CD14-positive monocyte (primary cell): ENCODE measurements around the gene AOPEP. TPM values are rescaled to one million over a fixed set of nuclear protein-coding genes. Genes with fewer than 3 reads are reported as not detected.

ENCODE experiments used
- DNase-seq, 3 donors: peaks; one replicate each; pipeline ENCODE4 v3.0.0-alpha.2; 2011 to 2022
- H2AFZ ChIP-seq: 2 replicates; pipeline ENCODE4 v1.6.0; 2012; ENCODE audit warnings: mild to moderate bottlenecking, low read depth, low read length, inconsistent platforms; ENCODE audit not compliant: insufficient read depth, poor library complexity, severe bottlenecking
- H3K27ac ChIP-seq, 2 donors: 1 replicate in 1 of 2; 2 replicates in 1 of 2; pipeline ENCODE4 v1.5.1; 2012 to 2013; ENCODE audit warnings: low read length in 2 of 2, control low read depth in 1 of 2, inconsistent platforms in 1 of 2, low read depth in 1 of 2, mild to moderate bottlenecking in 1 of 2
- H3K27me3 ChIP-seq, 2 donors: one replicate each; pipeline versions ENCODE4 v1.6.0 to v1.6.1; 2011 to 2013; ENCODE audit warnings: low read length in 2 of 2; ENCODE audit not compliant: control insufficient read depth in 2 of 2, insufficient read depth in 2 of 2
- H3K36me3 ChIP-seq, 2 donors: replicated peaks in 1 of 2; 1 replicate in 1 of 2; 2 replicates in 1 of 2; pipeline versions ENCODE4 v1.5.1 to v1.6.1; 2012 to 2013; ENCODE audit warnings: low read length in 2 of 2, control low read depth in 1 of 2, inconsistent platforms in 1 of 2, mild to moderate bottlenecking in 1 of 2; ENCODE audit not compliant: insufficient read depth in 2 of 2, control insufficient read depth in 1 of 2
- H3K4me1 ChIP-seq, 2 donors: 1 replicate in 1 of 2; 2 replicates in 1 of 2; pipeline versions ENCODE4 v1.5.1 to v1.6.1; 2012 to 2013; ENCODE audit warnings: low read length in 2 of 2, control low read depth in 1 of 2, inconsistent platforms in 1 of 2, mild to moderate bottlenecking in 1 of 2, moderate library complexity in 1 of 2; ENCODE audit not compliant: insufficient read depth in 2 of 2, control insufficient read depth in 1 of 2
- H3K4me2 ChIP-seq: replicated peaks from 2 replicates; pipeline ENCODE3; 2012; ENCODE audit warnings: low read length, moderate library complexity, mild to moderate bottlenecking; ENCODE audit not compliant: poor library complexity, severe bottlenecking; ENCODE audit errors: extremely low read depth
- H3K4me3 ChIP-seq, 3 experiments: fragments of 200-600 bp in 1 of 3; sonication (generic) in 1 of 3; replicated peaks in 1 of 3; 1 replicate in 2 of 3; 2 replicates in 1 of 3; pipeline ENCODE4 v1.5.1; 2011 to 2013; ENCODE audit warnings: low read length in 3 of 3, mild to moderate bottlenecking in 3 of 3, control low read depth in 2 of 3, low read depth in 2 of 3, inconsistent platforms in 1 of 3, moderate library complexity in 1 of 3
- H3K79me2 ChIP-seq: 2 replicates; pipeline ENCODE4 v1.6.0; 2012; ENCODE audit warnings: mild to moderate bottlenecking, control low read depth, inconsistent platforms, low read length, moderate library complexity; ENCODE audit not compliant: insufficient read depth
- H3K9ac ChIP-seq: 2 replicates; pipeline ENCODE4 v1.6.0; 2017; ENCODE audit warnings: low read length, mild to moderate bottlenecking; ENCODE audit not compliant: insufficient read depth, poor library complexity, severe bottlenecking
- H3K9me3 ChIP-seq, 2 donors: replicated peaks in 1 of 2; 1 replicate in 1 of 2; 2 replicates in 1 of 2; pipeline versions ENCODE4 v1.5.1 to v1.6.1; 2012 to 2013; ENCODE audit warnings: low read length in 2 of 2, control low read depth in 1 of 2; ENCODE audit not compliant: control insufficient read depth in 1 of 2, insufficient read depth in 1 of 2
- H4K20me1 ChIP-seq: 2 replicates; pipeline ENCODE4 v1.6.0; 2012; ENCODE audit warnings: mild to moderate bottlenecking, low read length, control low read depth, moderate library complexity; ENCODE audit not compliant: insufficient read depth
- H3K27ac Mint-ChIP-seq, 7 donors: one replicate each; pipeline ENCODE4 v1.8.0; 2020; ENCODE audit warnings: mild to moderate bottlenecking in 7 of 7, mixed read lengths in 7 of 7, moderate library complexity in 6 of 7, inconsistent platforms in 2 of 7
- H3K27me3 Mint-ChIP-seq, 3 donors: one replicate each; pipeline ENCODE4 v1.8.0; 2021 to 2022; ENCODE audit warnings: low read depth in 3 of 3, mild to moderate bottlenecking in 3 of 3, mixed read lengths in 3 of 3, moderate library complexity in 3 of 3, inconsistent platforms in 1 of 3
- H3K36me3 Mint-ChIP-seq, 2 donors: one replicate each; pipeline ENCODE4 v1.8.0; 2020; ENCODE audit warnings: mixed read lengths in 2 of 2, inconsistent platforms in 1 of 2, mild to moderate bottlenecking in 1 of 2
- H3K4me1 Mint-ChIP-seq: one replicate; pipeline ENCODE4 v1.8.0; 2020; ENCODE audit warnings: mild to moderate bottlenecking, mixed read lengths
- H3K4me3 Mint-ChIP-seq, 2 donors: one replicate each; pipeline ENCODE4 v1.8.0; 2020; ENCODE audit warnings: mild to moderate bottlenecking in 2 of 2, mixed read lengths in 2 of 2, moderate library complexity in 1 of 2
- H3K9me3 Mint-ChIP-seq, 7 donors: one replicate each; pipeline ENCODE4 v1.8.0; 2020 to 2022; ENCODE audit warnings: mixed read lengths in 7 of 7, mild to moderate bottlenecking in 6 of 7, moderate library complexity in 6 of 7, inconsistent platforms in 2 of 7
- WGBS: methylation state at CpG from one replicate; pipeline ENCODE4 v1.1.5; 2013; ENCODE audit warnings: missing lambda C conversion rate; ENCODE audit not compliant: insufficient coverage; 5-methylcytosine and 5-hydroxymethylcytosine counted together
- intact Hi-C, 2 donors: fragments of 100-400 bp; cut with micrococcal nuclease; formaldehyde crosslinking; loops; one replicate each; pipeline versions ENCODE4 v1.15.0 to v1.15.1; 2023
- polyA plus RNA-seq, 3 donors: library from polyadenylated mRNA; depleted of rRNA in 1 of 3; unstranded in 2 of 3; stranded (reverse) in 1 of 3; fragments of 300-500 nt in 2 of 3; fragments of >200 nt in 1 of 3; fragmentation: Illumina TruSeq in 2 of 3; gene quantifications; 1 replicate in 2 of 3; 2 replicates in 1 of 3; pipeline ENCODE4 v1.2.3, GENCODE V29; 2012 to 2021
- TF ChIP-seq, protein P1 (sequence below): fragments of 200-600 bp; IDR thresholded peaks from one replicate; pipeline ENCODE4 v1.8.0; 2022; ENCODE audit warnings: antibody characterized with exemption, mild to moderate bottlenecking

AOPEP gene
- polyA plus RNA-seq, 3 donors: 3.0 to 4.1 (median 3.1) TPM

- Histone ChIP-seq H3K27me3 (no peaks in the 10 kb centered on the region), H3K36me3 (no peaks in the 10 kb centered on the region), H3K9me3 (no peaks in the 10 kb centered on the region), H3K9ac (peak overlapping the region; percentile 9), H3K27ac (no peak overlapping the region), H4K20me1 (no peaks in the 10 kb centered on the region), H3K79me2 (no peaks in the 10 kb centered on the region), H3K4me2 (no peak overlapping the region), H3K4me1 (peaks cover 18 to 19% of the 10 kb centered on the region in 2 donors), H2AFZ (no peak overlapping the region), H3K4me3 (no peak overlapping the region)
- peaks cover 0 to 2% (median 0%) of the 10 kb centered on the region in 7 donors for H3K9me3 Mint-ChIP-seq
- H3K4me1 Mint-ChIP-seq: peaks cover 39% of the 10 kb centered on the region
- peaks cover 0 to 5% (median 5%) of the 10 kb centered on the region in 3 donors for H3K27me3 Mint-ChIP-seq
- DNase-seq: no peak
- H3K4me3 Mint-ChIP-seq: no peak overlapping the region
- intact Hi-C loops: no loop called here
- WGBS: 72% methylated on average over 8 of the region's 11 CpGs
- TF ChIP-seq, protein P1, sequence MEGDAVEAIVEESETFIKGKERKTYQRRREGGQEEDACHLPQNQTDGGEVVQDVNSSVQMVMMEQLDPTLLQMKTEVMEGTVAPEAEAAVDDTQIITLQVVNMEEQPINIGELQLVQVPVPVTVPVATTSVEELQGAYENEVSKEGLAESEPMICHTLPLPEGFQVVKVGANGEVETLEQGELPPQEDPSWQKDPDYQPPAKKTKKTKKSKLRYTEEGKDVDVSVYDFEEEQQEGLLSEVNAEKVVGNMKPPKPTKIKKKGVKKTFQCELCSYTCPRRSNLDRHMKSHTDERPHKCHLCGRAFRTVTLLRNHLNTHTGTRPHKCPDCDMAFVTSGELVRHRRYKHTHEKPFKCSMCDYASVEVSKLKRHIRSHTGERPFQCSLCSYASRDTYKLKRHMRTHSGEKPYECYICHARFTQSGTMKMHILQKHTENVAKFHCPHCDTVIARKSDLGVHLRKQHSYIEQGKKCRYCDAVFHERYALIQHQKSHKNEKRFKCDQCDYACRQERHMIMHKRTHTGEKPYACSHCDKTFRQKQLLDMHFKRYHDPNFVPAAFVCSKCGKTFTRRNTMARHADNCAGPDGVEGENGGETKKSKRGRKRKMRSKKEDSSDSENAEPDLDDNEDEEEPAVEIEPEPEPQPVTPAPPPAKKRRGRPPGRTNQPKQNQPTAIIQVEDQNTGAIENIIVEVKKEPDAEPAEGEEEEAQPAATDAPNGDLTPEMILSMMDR: no peak
- H3K27ac Mint-ChIP-seq: peak overlapping the region in 6 of 7 donors; percentile 38 to 86 (median 76)
- peaks cover 9 to 19% of the 10 kb centered on the region in 2 donors for H3K36me3 Mint-ChIP-seq
Observed at GRCh38 chr9:94861589-94862272, 135.2 kb downstream of the AOPEP start.

DNA sequence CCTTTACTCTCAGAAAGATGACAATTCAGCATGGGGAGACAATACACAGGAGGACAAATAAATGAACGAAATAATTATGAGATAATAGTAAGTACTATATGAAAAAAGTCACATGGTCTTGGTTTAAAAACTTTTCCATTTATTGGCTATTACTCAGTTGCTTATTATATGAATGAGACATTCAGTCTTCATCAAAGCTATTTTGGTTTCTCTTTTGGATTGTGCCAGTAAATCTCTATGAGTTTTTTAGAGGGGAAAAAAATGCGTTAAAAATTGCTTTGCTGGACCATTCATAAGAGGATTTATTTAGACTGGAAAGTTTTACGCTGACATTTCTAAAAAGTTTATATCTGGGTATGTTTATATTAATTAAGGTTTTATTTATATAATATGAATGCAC, 137.7 kb downstream of the AOPEP start:
- Histone ChIP-seq H3K4me2 (no peak overlapping the region), H3K4me1 (peaks cover 26 to 28% of the 10 kb centered on the region in 2 donors), H3K9me3 (no peaks in the 10 kb centered on the region), H3K9ac (no peak overlapping the region), H3K27ac (no peak overlapping the region), H3K36me3 (no peaks in the 10 kb centered on the region), H4K20me1 (no peaks in the 10 kb centered on the region), H3K79me2 (no peaks in the 10 kb centered on the region), H3K27me3 (no peaks in the 10 kb centered on the region), H3K4me3 (no peak overlapping the region), H2AFZ (no peak overlapping the region)
- peaks cover 3 to 13% of the 10 kb centered on the region in 2 donors for H3K36me3 Mint-ChIP-seq
- no CpG with 5 or more reads among the region's 3 CpGs for WGBS
- no peaks in the 10 kb centered on the region for H3K9me3 Mint-ChIP-seq
- peaks cover 0 to 5% (median 5%) of the 10 kb centered on the region in 3 donors for H3K27me3 Mint-ChIP-seq
- H3K4me3 Mint-ChIP-seq: no peak overlapping the region
- H3K27ac Mint-ChIP-seq: no peak overlapping the region
- no peak for DNase-seq
- TF ChIP-seq, protein P1: no peak
- H3K4me1 Mint-ChIP-seq: peaks cover 53% of the 10 kb centered on the region
- intact Hi-C loops: no loop called here
